ENCODE measurements around the gene CASP1.
"Not testable (repeated sequence)": the region's sequence is repeated elsewhere in the genome, so short reads cannot be mapped to it uniquely, and the experiment has no call there.

Gene CASP1

DNA sequence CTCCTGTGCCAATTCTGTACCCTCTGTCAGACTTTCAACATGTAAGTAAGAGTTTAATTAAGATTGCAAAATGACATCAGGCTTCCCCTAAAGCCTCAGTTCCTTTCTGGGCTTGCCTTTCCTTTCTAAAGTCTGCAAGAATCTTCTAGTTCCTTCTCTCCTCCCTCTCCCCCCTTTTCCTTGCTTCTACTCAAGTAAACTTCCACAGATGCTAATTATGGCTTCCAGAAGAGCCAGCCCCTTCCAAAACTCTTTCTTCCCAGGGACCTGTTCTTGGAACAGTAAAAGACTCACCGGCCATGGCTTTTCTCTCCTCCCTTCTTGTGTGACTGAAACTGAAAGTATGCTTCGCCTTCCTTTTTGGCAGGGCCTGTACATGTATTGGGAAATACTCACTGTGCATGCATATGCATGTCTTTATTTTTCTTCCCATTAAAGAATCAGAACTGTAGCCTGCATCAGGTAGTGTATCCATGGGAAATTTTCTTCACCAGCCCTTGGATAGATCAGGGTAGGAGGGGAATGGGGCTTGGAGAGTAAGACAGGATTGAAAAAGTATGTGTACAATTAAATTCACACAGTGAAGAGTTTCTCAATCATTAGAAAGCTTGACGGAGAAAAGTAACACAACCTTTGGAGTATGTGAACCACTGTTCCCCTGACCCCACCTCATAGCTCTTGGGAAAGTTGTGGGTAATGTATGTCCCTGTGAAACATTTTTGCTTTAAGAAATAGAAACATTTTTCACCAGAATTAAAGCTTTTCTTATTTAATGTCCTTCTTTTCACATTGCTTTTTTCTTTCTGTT, at the start of gene CASP1:
Gene CASP1 (minus strand): TSS at position 332 of the 808 bp plus-strand sequence. CDS start 31 bp downstream, at position 301.
- peak in 1 of 4 experiments; percentile 9 for DNase-seq (ENCODE audit: low read depth in 4 of 4, low spot score in 1 of 4)

DNA sequence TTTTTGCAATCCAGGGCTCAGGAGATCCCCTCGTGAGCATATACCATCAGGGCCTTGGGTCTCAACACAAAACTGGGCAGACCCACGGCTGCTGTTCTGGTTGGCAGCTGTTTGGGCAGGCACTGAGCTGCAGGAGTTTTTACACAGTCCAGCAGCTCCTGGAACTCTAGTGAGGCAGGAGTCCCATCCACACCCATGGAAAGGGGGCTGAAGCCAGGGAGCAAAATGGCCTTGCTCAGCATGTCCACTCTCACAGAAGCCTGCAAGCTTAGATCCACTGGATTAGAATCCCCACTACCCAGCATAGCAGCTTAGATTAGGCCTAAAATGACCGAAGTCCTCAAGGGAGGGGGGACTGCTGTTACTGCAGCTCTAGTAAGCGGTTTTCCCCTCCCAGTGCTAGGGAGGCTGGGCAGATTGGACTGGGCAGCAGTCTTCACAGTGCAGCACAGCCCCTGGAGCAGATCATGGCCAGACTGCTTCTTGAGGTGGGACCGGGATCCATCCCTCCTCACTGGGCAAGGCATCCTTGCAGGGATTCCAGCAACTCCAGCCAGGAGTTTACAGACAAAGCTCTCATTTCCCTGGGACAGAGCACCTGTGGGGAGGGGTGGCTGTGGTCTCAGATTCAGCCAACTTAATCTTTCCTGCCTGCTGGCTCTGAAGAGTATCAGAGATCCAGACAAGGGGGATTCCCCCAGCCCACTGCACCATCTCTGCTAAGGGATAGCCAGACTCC, 46.6 kb upstream of the CASP1 start:
- DNase-seq (ENCODE audit: low read depth in 4 of 4, low spot score in 1 of 4): no peak

DNA sequence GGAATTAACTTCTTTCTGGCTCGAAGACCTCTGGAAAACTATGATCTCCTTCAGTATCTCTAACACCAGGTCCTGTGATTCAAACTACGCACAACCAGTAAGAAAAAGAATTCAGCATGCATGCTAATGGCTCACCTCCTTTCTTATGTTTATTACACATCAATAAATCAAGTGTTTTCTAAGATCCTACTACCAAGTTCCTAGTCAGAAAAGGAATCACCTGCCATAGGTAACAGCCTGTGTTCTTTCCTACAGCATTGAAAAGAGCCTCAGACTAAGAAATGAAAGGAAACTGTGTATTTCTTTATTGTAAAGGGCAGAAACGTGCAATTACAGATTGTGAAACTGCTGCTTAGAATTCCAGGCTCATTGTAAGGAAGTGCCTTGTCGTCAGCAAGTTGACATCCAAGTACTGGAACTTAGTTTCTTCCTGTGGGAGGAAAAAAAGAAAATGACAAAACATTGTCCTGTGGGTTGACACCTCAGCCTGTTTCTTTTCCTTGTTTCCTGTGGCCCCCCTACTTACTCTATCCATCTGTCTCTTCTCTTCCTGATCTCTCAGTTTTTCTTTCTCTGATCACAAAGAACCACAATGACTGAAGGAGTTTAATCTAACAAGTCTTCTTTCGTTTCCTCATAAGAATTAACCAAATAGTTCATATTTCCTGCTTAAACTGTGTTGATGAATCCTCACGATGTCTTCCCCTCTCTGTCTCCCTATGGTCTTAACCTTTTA, 45.4 kb upstream of the CASP1 start:
- DNase-seq (ENCODE audit: low read depth in 4 of 4, low spot score in 1 of 4): not testable (repeated sequence)

DNA sequence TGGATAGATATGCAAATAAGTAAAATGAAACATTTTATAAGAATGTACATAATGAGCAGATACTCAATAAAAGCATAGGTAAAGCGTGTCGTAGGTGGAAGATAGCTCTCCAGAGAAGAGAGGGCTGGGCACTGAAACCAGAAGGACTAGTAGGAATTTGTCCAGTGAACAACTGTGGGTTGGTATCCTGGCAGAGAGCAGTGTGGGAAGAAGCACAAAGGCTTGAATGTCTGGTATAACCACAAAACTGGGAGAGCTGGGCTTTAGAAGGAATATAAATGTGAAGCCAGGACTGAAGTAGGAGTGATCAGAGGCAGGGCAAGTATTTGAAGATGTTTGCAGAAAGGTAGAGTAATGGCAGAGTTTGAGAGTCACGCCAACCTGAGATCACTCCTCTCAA, 43.3 kb upstream of the CASP1 start:
- no peak for DNase-seq (ENCODE audit: low read depth in 4 of 4, low spot score in 1 of 4)

DNA sequence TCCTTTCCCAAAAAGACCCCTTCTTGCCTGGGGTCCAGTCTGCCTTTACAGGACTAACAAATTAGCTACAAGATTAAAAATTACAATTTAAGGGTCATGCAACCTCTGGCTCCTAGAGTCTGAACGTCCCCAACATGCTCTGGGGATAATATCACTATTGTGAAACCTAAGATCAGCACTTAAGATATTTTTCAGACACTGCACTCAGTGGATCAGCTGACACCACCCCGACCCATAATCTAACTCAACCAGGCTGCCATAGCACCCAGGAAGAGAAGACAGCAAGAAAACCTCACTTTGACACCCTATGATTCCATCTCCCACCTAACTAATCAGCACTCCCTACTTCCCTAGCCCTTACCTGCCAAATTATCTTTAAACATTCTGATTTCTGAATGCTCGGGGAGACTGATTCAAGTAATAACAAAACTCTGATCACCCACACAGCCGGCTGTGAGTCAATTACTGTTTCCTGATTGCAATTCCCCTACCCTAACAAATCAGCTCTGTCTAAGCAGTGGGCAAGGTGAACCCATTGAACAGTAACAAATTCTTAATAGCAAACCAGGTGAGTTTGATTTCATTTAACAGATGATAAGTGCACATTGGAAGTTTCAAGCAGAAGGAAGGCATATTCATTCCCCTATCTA, 42.3 kb upstream of the CASP1 start:
- not testable (repeated sequence) for DNase-seq (ENCODE audit: low read depth in 4 of 4, low spot score in 1 of 4)

DNA sequence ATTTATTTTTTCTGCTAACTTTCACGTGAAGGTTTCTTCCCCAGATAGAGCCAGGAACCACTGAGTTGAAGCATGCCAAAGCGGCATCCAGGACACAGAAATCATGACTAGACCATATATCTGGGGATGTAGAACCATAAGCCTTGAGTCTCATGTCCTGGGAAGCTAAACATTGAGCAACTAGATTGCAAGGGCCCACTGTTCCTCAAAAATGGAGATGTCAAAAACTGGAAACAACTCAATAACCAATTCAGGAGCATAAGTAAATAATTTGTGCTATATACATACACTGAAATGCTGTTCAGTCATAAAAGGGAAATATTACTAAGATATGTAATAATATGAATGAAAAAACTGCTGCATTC, 39.2 kb upstream of the CASP1 start:
- no peak for DNase-seq (ENCODE audit: low read depth in 4 of 4, low spot score in 1 of 4)

DNA sequence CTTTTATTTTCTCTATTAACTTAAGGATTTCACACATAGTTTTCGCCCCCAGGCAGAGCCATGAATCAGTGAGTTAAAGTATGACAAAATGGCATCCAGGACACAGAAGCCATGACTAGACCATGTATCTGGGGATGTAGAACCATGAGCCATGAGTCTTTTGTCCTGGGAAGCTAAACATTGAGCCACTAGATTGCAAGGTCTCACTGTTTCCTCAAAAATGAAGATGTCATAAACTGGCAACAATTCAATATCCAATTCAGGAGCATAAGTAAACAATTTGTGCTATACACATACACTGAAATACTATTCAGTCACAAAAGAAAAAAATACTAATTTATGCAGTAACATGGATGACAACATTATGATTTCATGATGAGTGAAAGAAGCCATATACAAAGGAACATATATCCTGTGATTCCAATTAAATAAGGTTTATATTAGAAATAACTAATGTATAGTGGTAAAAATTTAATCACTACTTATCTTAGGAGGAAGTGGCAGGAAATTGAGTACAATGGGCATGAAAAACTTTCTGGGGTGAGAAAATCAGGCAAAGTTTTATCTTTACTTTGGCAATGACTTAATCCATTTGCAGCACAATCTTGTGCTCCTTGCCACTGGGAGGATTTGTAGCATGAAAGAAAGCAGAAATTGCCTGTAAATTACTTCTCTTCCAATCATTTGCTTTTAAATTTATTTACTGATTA, 38.7 kb upstream of the CASP1 start:
- no peak for DNase-seq (ENCODE audit: low read depth in 4 of 4, low spot score in 1 of 4)

DNA sequence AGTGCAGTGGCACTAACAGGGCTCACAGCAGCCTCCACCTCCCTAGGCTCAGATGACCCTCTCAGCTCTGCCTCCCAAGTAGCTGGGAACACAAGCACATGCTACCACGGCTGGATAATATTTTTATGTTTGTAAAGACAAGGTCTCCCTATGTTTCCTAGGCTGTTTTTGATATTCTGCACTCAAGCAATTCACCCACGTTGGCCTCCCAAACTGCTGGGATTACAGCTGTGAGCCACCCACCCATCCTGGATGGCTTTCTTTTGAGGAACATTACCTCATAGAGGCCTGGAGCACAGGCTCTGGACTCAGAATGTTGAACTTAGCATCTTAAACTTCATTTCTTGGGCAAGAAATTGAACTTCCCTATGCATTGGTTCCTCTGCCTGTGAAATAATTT, 37.1 kb upstream of the CASP1 start:
- not testable (repeated sequence) for DNase-seq (ENCODE audit: low read depth in 4 of 4, low spot score in 1 of 4)

DNA sequence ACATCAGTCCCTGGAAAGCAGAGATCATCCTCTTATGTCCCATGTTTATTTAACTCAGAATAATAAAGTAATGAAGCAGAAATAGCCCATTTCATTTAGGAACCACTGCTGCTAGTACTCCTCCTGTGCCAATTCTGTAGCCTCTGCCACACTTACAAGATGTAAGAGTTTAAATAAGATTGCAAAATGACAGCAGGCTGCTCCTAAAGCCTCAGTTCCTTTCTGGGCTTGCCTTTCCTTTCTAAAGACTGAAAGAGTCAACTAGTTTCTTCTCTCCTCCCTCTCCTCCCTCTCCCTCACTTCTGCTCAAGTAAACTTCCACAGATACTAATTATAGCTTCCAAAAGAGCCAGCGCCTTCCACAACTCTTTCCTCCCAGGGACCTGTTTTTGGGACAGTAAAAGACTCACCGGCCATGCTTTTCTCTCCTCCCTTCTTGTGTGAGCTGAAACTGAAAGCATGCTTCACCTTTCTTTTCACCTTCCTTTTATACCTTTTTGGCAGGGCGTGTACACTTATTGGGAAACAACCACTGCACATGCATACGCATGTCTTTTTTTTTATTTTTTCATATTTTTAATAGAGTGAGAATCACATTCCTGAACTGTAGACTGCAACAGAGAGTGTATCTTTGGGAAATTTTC, 36.3 kb upstream of the CASP1 start:
- no peak for DNase-seq (ENCODE audit: low read depth in 4 of 4, low spot score in 1 of 4)

DNA sequence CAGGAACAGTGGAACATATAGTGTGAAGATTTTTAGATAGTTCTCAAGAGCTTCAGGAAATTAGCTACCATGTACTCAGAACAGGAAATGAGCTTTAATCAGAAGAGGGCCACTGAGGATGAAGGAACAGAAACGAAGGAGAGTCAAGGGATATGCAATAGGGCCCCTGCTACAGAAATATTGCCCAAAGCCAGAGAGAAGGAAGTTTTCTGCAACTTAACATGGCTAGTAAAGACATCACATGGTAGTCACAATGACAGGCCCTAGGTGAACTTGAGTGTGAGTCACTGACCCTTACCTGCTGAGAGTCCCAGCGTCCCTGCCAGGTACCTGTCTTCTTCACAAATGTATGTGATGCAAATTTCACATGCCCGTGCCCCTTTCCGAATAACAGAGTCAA, 35.4 kb upstream of the CASP1 start:
- DNase-seq (ENCODE audit: low read depth in 4 of 4, low spot score in 1 of 4): no peak

DNA sequence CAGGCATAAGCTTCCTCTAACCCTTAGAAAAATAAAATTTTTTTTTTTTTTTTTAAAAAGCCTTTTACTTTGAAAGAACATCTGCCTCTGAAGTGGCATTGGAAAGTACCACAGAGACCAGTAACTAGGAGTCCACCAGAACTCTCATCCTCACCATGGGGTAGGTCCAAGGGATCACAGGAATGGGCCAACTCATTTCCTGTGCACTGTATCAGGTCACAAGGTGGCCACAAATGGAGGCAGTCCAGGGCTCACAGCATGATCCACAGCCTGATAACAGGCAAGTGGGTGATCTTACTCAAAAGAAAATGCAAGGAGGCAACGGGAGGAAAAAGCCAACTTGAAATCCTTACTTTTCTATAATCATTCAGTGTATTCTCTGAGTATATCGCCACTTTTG, 34.8 kb upstream of the CASP1 start:
- not testable (repeated sequence) for DNase-seq (ENCODE audit: low read depth in 4 of 4, low spot score in 1 of 4)

DNA sequence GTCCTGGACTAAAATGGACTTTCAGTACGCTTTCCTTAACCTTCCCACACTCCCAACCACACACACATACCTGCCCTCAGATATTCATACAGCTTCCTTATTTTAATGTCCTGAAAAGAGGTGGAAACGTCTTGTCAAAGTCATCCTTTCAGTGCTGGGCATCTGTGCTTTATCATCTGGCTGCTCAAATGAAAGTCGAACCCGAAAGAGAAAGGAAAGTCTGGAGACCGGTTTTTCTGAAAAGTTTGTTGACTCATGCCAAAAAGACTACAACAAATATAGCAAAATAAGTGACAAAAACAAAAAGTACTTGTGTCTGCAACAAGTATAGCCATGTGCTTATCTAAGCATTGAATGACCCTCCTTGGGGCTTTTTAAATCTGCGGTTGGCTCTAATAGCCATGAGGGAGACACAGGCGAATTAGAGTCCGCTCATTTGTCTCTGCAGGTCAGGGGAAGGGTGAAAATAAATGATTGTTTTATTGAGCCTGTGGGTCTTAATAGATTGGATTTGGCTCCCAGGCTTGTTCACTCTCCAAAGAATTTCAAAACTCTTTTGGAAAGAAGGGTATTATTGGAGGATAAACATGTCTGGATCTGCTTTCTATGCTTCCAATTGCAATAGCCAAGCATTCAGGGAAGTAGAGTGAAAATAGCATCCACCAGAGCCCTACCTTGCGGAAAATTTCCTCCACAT, 28.4 kb upstream of the CASP1 start:
- DNase-seq (ENCODE audit: low read depth in 4 of 4, low spot score in 1 of 4): not testable (repeated sequence)

DNA sequence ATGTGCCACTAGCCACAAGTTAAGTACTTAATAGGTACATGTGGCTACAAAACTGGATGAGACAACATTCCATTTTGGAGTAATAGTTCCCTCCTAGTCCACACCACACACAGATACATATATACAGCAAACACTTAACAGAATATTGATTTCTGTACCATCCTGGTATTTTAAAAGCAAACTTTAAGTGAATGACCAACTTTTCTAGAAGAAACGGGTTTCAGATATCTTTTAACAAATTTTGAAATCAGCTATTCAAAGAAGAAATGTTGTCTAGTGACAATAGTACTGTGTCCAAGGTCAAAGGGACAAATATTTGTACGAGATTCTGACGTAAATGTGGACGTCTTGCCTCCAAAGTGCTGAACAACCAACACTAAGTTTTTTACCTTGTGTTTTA, 22.5 kb upstream of the CASP1 start:
- DNase-seq (ENCODE audit: low read depth in 4 of 4, low spot score in 1 of 4): no peak

DNA sequence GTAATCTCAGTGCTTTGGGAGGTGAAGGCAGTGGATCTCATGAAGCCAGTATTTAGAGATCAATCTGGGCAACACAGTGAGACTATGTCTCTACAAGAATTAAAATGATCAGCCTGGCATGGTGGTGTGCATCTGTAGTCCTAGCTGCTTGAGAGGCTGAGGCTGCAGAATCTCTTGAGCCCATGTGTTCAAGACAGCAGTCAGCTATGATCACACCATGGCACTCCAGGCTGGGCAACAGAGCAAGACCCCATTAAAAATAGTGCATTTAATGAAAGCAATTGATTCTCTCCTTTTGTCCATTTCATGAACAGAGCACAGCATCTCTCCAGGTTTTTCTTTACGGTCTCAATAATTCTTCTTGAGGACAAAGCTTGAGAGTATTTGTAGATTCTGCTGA, 21.5 kb upstream of the CASP1 start:
- DNase-seq (ENCODE audit: low read depth in 4 of 4, low spot score in 1 of 4): no peak

DNA sequence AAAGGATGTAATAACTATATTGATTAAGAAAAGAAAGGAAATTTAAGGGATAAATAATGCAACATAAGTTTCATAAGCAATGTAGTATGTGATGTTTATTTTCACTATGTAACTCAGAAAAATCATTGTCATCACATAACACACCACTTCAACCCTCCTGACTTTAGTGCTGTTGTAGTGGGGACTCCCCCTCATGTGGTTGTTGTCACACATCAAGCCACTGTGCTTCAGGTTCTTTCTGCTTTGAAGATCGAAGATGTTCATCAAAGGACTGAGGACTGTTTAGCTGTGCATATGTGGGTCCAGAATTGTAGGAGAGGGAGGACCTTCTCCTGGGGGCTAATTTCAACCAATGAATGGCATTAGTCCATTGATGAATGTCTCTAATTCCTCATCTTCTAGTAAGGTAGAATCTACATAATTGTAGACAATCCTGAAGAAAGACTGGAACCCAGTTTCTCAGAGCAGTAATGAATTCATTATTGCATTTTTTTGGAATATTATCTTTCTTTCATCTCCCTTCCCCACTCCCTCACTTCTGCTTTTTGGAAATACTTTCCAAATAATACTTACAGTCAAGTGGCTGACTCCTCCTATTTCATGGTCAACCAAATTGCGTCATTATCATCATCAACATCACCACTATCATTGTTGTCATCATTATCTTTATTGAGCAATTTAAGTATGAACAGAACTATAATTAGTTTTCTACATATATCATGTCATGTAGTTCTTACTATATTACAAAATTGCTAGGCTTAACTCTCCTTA, 20.0 kb upstream of the CASP1 start:
- no peak for DNase-seq (ENCODE audit: low read depth in 4 of 4, low spot score in 1 of 4)

DNA sequence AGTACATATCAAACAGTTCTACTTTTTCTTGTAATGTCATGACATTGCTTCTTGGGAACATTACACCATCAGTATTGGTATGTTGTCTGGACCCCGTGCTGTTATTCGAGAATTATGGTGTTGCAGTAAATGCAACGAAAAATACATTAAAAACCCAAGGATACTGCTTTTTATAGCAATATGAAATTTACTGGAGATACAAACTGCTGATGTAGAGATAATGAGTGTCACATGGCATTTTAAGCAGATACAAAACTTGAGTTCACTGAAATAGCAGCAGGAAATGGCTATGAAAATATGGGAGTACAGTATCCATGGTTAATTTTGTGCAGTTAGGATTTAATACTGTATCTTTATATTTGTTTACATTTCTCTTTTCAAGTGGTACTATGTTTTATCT, 17.5 kb upstream of the CASP1 start:
- DNase-seq (ENCODE audit: low read depth in 4 of 4, low spot score in 1 of 4): no peak

DNA sequence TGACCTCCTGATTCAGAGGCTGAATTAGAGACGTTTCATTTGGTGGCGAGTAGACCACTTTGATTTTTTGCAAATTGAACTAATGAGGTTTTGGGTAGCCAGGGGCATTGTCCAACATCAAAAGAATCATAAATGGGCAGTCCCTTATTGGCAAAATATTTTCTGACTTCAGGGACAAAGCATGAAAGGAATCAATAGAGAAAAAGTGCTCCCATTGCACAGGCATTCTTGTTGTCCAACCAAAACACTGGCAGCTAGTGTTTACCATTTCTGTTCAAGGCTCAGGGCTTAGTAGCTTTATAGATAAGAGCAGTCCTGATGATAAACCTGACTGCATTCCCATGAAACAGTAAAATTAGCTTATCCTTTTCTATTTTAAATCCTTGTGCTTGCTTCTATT, 16.6 kb upstream of the CASP1 start:
- no peak for DNase-seq (ENCODE audit: low read depth in 4 of 4, low spot score in 1 of 4)

DNA sequence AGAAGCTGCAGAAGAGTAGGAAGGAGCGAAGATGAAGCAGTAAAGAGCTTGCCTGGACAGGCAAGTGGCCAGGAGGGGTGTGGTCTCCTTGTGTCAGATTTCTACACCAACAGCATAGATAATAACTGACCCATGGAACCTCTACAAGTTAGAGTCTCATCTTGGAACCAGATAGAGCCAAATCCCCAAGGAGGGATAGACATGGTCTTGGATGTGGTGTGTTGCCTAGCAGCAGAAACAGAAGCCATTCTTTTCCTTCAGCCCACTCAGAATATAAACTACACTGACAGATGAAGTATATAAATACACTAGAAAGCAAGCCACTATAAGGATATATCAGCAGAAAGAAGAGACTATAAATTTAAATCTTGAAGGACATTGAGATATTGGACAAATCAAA, 14.5 kb upstream of the CASP1 start:
- DNase-seq (ENCODE audit: low read depth in 4 of 4, low spot score in 1 of 4): no peak

Data from stimulated activated CD4-positive, alpha-beta T cell treated with anti-CD3 and anti-CD28 coated beads, Interleukin-1b, Interleukin-23, amount 100 ng/mL, for 24 hours (primary cell).